DMS153 (cell line): ENCODE data around the gene MAMDC4.
"Not testable (repeated sequence)": the region's sequence is repeated elsewhere in the genome, so short reads cannot be mapped to it uniquely, and the experiment has no call there.

Source experiments
- DNase-seq: peaks from one replicate; lab custom pipeline; 2025; lab: John Stamatoyannopoulos, UW

MAMDC4 gene

GRCh38 chr9:136839229-136840139 lies 12.7 kb upstream of the MAMDC4 start:
- no peak for DNase-seq

- DNase-seq: no peak
Observed at GRCh38 chr9:136840140-136840876, 11.8 kb upstream of the MAMDC4 start.

- DNase-seq: peak; percentile 78
Observed at GRCh38 chr9:136840877-136841645, 11.1 kb upstream of the MAMDC4 start.

- DNase-seq: peak; percentile 39
Observed at GRCh38 chr9:136841646-136842379, 10.3 kb upstream of the MAMDC4 start.

- peak; percentile 45 for DNase-seq
Observed at GRCh38 chr9:136842380-136842948, 9.7 kb upstream of the MAMDC4 start, which contains the start of gene AJM1. TSS of gene AJM1 (plus strand) at chr9:136842478. CDS start at chr9:136844415, 1,937 bp downstream.

- not testable (repeated sequence) for DNase-seq
Observed at GRCh38 chr9:136843159-136843800, 8.9 kb upstream of the MAMDC4 start.

- DNase-seq: not testable (repeated sequence)
Observed at GRCh38 chr9:136843801-136844740, 8.1 kb upstream of the MAMDC4 start.

- no peak for DNase-seq
Observed at GRCh38 chr9:136844761-136845464, 7.2 kb upstream of the MAMDC4 start.

GRCh38 chr9:136845465-136846260 lies 6.5 kb upstream of the MAMDC4 start:
- DNase-seq: no peak

- no peak for DNase-seq
Observed at GRCh38 chr9:136846376-136847087, 5.6 kb upstream of the MAMDC4 start.

GRCh38 chr9:136847088-136847825 lies 4.9 kb upstream of the MAMDC4 start:
- no peak for DNase-seq

GRCh38 chr9:136847826-136848392 lies 4.2 kb upstream of the MAMDC4 start:
- peak; percentile 65 for DNase-seq

- no peak for DNase-seq
Observed at GRCh38 chr9:136848393-136849037, 3.6 kb upstream of the MAMDC4 start.

GRCh38 chr9:136849038-136849959 lies 2.8 kb upstream of the MAMDC4 start, which contains the start of gene PHPT1:
TSS of gene PHPT1 (plus strand) at chr9:136849409. CDS start at chr9:136849431, 22 bp downstream.
- peak; percentile 99 for DNase-seq
